Endothelial cell (in vitro differentiated cells): Measurements from ENCODE around the gene BRICD5. TPM values are rescaled to one million over a fixed set of nuclear protein-coding genes. Genes with fewer than 3 reads are reported as not detected.

Experiments
- DNase-seq: peaks from one replicate; pipeline ENCODE4 v3.0.0; 2021; ENCODE audit warnings: low spot score
- H3K27ac Mint-ChIP-seq: one replicate; pipeline ENCODE4 v1.8.0; 2021; ENCODE audit warnings: mixed read lengths, inconsistent platforms; ENCODE audit not compliant: unreplicated experiment
- H3K27me3 Mint-ChIP-seq: one replicate; pipeline ENCODE4 v1.8.0; 2021; ENCODE audit warnings: mild to moderate bottlenecking, moderate library complexity, mixed read lengths, inconsistent platforms; ENCODE audit not compliant: unreplicated experiment
- H3K36me3 Mint-ChIP-seq: one replicate; pipeline ENCODE4 v1.8.0; 2021; ENCODE audit warnings: mild to moderate bottlenecking, low read depth, mixed read lengths, inconsistent platforms; ENCODE audit not compliant: unreplicated experiment
- H3K4me1 Mint-ChIP-seq: one replicate; pipeline ENCODE4 v1.8.0; 2021; ENCODE audit warnings: mild to moderate bottlenecking, mixed read lengths, inconsistent platforms; ENCODE audit not compliant: unreplicated experiment
- H3K4me3 Mint-ChIP-seq: one replicate; pipeline ENCODE4 v1.8.0; 2021; ENCODE audit warnings: mild to moderate bottlenecking, mixed read lengths, inconsistent platforms; ENCODE audit not compliant: unreplicated experiment
- H3K9me3 Mint-ChIP-seq: one replicate; pipeline ENCODE4 v1.8.0; 2021; ENCODE audit warnings: mixed read lengths, inconsistent platforms; ENCODE audit not compliant: unreplicated experiment
- CTCF ChIP-seq: fragments of 200-600 bp; sonication (generic); IDR thresholded peaks from one replicate; pipeline ENCODE4 v1.5.0; 2021; ENCODE audit warnings: antibody characterized with exemption; ENCODE audit not compliant: unreplicated experiment
- total RNA-seq: library from RNA; stranded (reverse); fragmentation: NEBNext Ultra II Directional; extraction: Animal tissue kit (Norgen Biotek cat#: 25700); gene quantifications from one replicate; pipeline ENCODE4 v1.2.1, GENCODE V29; 2021; ENCODE audit not compliant: unreplicated experiment

BRICD5 gene
- total RNA-seq, 1 donor from 2014 or later: 21.1 TPM

GRCh38 chr16:2196981-2197511 is 13.6 kb downstream of the BRICD5 start:
- H3K36me3 Mint-ChIP-seq: peaks cover 4% of the 10 kb centered on the region
- H3K27ac Mint-ChIP-seq: no peak overlapping the region
- no peak overlapping the region for H3K4me3 Mint-ChIP-seq
- no peaks in the 10 kb centered on the region for H3K4me1 Mint-ChIP-seq
- TF ChIP-seq CTCF: no peak
- H3K9me3 Mint-ChIP-seq: no peaks in the 10 kb centered on the region
- DNase-seq: no peak
- H3K27me3 Mint-ChIP-seq: peaks cover 21% of the 10 kb centered on the region

- H3K4me1 Mint-ChIP-seq: no peaks in the 10 kb centered on the region
- no peak within 1 kb of the TSS for H3K4me3 Mint-ChIP-seq
- H3K27me3 Mint-ChIP-seq: peaks cover 25% of the 10 kb centered on the region
- DNase-seq: peak; percentile 42
- TF ChIP-seq CTCF: no peak
- H3K36me3 Mint-ChIP-seq: peaks cover 4% of the 10 kb centered on the region
- H3K9me3 Mint-ChIP-seq: no peaks in the 10 kb centered on the region
- H3K27ac Mint-ChIP-seq: no peak within 1 kb of the TSS
Measured at GRCh38 chr16:2196162-2196980, 14.3 kb downstream of the BRICD5 start, which contains the start of gene CASKIN1. TSS of gene CASKIN1 (minus strand) at chr16:2196605. CDS start at chr16:2196432, 173 bp downstream.

- Mint-ChIP-seq H3K9me3 (no peaks in the 10 kb centered on the region), H3K27ac (no peak overlapping the region), H3K4me3 (no peak overlapping the region), H3K4me1 (no peaks in the 10 kb centered on the region), H3K36me3 (peaks cover 4% of the 10 kb centered on the region), H3K27me3 (peaks cover 25% of the 10 kb centered on the region)
- TF ChIP-seq CTCF: no peak
- DNase-seq: no peak
Measured at GRCh38 chr16:2195322-2196161, 15.1 kb downstream of the BRICD5 start.

GRCh38 chr16:2194852-2195321 is 15.8 kb downstream of the BRICD5 start:
- no peak overlapping the region for H3K27ac Mint-ChIP-seq
- TF ChIP-seq CTCF: peak; percentile 20
- H3K4me1 Mint-ChIP-seq: no peaks in the 10 kb centered on the region
- H3K36me3 Mint-ChIP-seq: no peaks in the 10 kb centered on the region
- peak; percentile 48 for DNase-seq
- peaks cover 25% of the 10 kb centered on the region for H3K27me3 Mint-ChIP-seq
- no peak overlapping the region for H3K4me3 Mint-ChIP-seq
- no peaks in the 10 kb centered on the region for H3K9me3 Mint-ChIP-seq
